HepG2 (cell line): ENCODE data around the gene MADCAM1. TPM values are rescaled to one million over a fixed set of nuclear protein-coding genes. Genes with fewer than 3 reads are reported as not detected.
A peak's percentile ranks its signal among the peaks of the same experiment; 100 is the strongest.

Experiments used
- CCAR2 ChIP-seq: fragments of 200-400 bp; formaldehyde crosslinking; optimal IDR thresholded peaks from 2 replicates; pipeline ENCODE3; 2018; ENCODE audit warnings: low read depth, mild to moderate bottlenecking, low read length, moderate library complexity
- CENPT ChIP-seq: sonication (generic); formaldehyde crosslinking; IDR thresholded peaks from 2 replicates; pipeline ENCODE4 v1.8.0; 2022; ENCODE audit warnings: low read depth, mild to moderate bottlenecking, moderate library complexity, missing genetic modification reagents
- CERS6 ChIP-seq: sonication (generic); formaldehyde crosslinking; IDR thresholded peaks from 2 replicates; pipeline ENCODE4 v1.5.0; 2020; ENCODE audit warnings: missing genetic modification reagents
- FLYWCH1 ChIP-seq: sonication (generic); formaldehyde crosslinking; IDR thresholded peaks from 2 replicates; pipeline ENCODE4 v1.8.1; 2023; ENCODE audit warnings: mild to moderate bottlenecking, missing genetic modification reagents
- GRHL1 ChIP-seq: sonication (generic); formaldehyde crosslinking; conservative IDR thresholded peaks from 2 replicates; pipeline ENCODE4 v1.8.0; 2022; ENCODE audit warnings: missing genetic modification reagents
- IRF9 ChIP-seq: sonication (generic); formaldehyde crosslinking; IDR thresholded peaks from 2 replicates; pipeline ENCODE4 v1.8.0; 2022; ENCODE audit warnings: missing genetic modification reagents, mild to moderate bottlenecking, borderline replicate concordance
- MED13 ChIP-seq: sonication (generic); formaldehyde crosslinking; IDR thresholded peaks from 2 replicates; pipeline ENCODE4 v1.5.0; 2020; ENCODE audit warnings: missing genetic modification reagents
- MIXL1 ChIP-seq: IDR thresholded peaks from 2 replicates; pipeline ENCODE4 v1.6.1; 2016
- MYNN ChIP-seq: sonication (generic); formaldehyde crosslinking; IDR thresholded peaks from 2 replicates; pipeline ENCODE4 v1.4.0; 2020; ENCODE audit warnings: mild to moderate bottlenecking, low read depth, missing genetic modification reagents
- RAD21 ChIP-seq: fragments of 450-650 bp; formaldehyde crosslinking; IDR thresholded peaks from 2 replicates; pipeline ENCODE4 v1.5.0; 2020; ENCODE audit warnings: mild to moderate bottlenecking
- SKI ChIP-seq: fragments of 450-650 bp; IDR thresholded peaks from one replicate; pipeline ENCODE4 v1.6.1; 2018; ENCODE audit warnings: mild to moderate bottlenecking; ENCODE audit not compliant: partially characterized antibody
- SP1 ChIP-seq, 2 experiments: fragments of 450-650 bp in 1 of 2; sonication (generic) in 1 of 2; formaldehyde crosslinking in 1 of 2; IDR thresholded peaks; 2 replicates each; pipeline versions ENCODE4 v1.4.0 to v1.6.1; 2016 to 2020; ENCODE audit warnings: missing genetic modification reagents in 1 of 2
- STAT5B ChIP-seq: sonication (generic); formaldehyde crosslinking; IDR thresholded peaks from 2 replicates; pipeline ENCODE4 v1.4.0; 2020; ENCODE audit warnings: missing genetic modification reagents
- TARDBP ChIP-seq: sonication (generic); formaldehyde crosslinking; IDR thresholded peaks from 2 replicates; pipeline ENCODE4 v1.8.0; 2022; ENCODE audit warnings: mild to moderate bottlenecking, missing genetic modification reagents
- TEAD2 ChIP-seq: sonication (generic); formaldehyde crosslinking; IDR thresholded peaks from 2 replicates; pipeline ENCODE4 v1.9.0; 2021; ENCODE audit warnings: missing genetic modification reagents
- TFDP2 ChIP-seq: sonication (generic); formaldehyde crosslinking; IDR thresholded peaks from 2 replicates; pipeline ENCODE4 v1.4.0; 2020; ENCODE audit warnings: missing genetic modification reagents
- ZMYM4 ChIP-seq: sonication (generic); formaldehyde crosslinking; IDR thresholded peaks from 2 replicates; pipeline ENCODE4 v1.8.1; 2023; ENCODE audit warnings: mild to moderate bottlenecking, missing genetic modification reagents
- ZNF12 ChIP-seq: sonication (generic); formaldehyde crosslinking; IDR thresholded peaks from 2 replicates; pipeline ENCODE4 v1.5.0; 2020; ENCODE audit warnings: missing genetic modification reagents
- ZNF205 ChIP-seq: IDR thresholded peaks from 2 replicates; pipeline ENCODE4 v1.6.1; 2018; ENCODE audit warnings: missing biosample characterization, missing genetic modification reagents
- ZNF234 ChIP-seq: sonication (generic); formaldehyde crosslinking; conservative IDR thresholded peaks from 2 replicates; pipeline ENCODE4 v1.5.1; 2020; ENCODE audit warnings: mild to moderate bottlenecking, missing genetic modification reagents
- ZNF260 ChIP-seq: sonication (generic); formaldehyde crosslinking; IDR thresholded peaks from 2 replicates; pipeline ENCODE4 v1.4.0; 2020; ENCODE audit warnings: missing genetic modification reagents, low read depth, mild to moderate bottlenecking, borderline replicate concordance
- ZNF773 ChIP-seq: sonication (generic); formaldehyde crosslinking; IDR thresholded peaks from 2 replicates; pipeline ENCODE4 v1.4.0; 2020; ENCODE audit warnings: missing genetic modification reagents, borderline replicate concordance
- ZNF891 ChIP-seq: sonication (generic); formaldehyde crosslinking; IDR thresholded peaks from 2 replicates; pipeline ENCODE4 v1.5.0; 2020; ENCODE audit warnings: mild to moderate bottlenecking, missing genetic modification reagents
- ZSCAN25 ChIP-seq: sonication (generic); formaldehyde crosslinking; IDR thresholded peaks from 2 replicates; pipeline ENCODE4 v1.8.0; 2022; ENCODE audit warnings: mild to moderate bottlenecking, missing genetic modification reagents
- polyA plus RNA-seq, 8 experiments: library from polyadenylated mRNA; depleted of rRNA in 3 of 8; stranded (reverse) in 7 of 8; unstranded in 1 of 8; fragments of >200 nt; fragmentation: Illumina TruSeq in 4 of 8; extraction: Trizol in 4 of 8; gene quantifications; 2 replicates each; pipeline versions ENCODE4 v1.2.1 to v1.2.3, GENCODE V29; 2011 to 2016; ENCODE audit warnings: low read depth in 4 of 8, missing spikeins in 1 of 8, mixed read lengths in 1 of 8; ENCODE audit not compliant: insufficient read depth in 1 of 8
- total RNA-seq, 5 experiments: library from RNA; depleted of rRNA; stranded (reverse); fragments of >200 nt; fragmentation: Illumina TruSeq; extraction: Trizol; gene quantifications; 2 replicates each; pipeline ENCODE4 v1.2.3, GENCODE V29; 2016; ENCODE audit warnings: low read depth in 1 of 5

The MADCAM1 gene
- total and polyA plus RNA-seq, 2 of the 13 experiments (the other 11 are each of a cell fraction or from before 2014, with no cell fraction given): 0.29 to 0.33 TPM

GRCh38 chr19:488505-489417 lies 7.5 kb upstream of the MADCAM1 start (continued):
- TF ChIP-seq IRF9 (CRISPR knock-in tag) (peak; percentile 91), TEAD2 (CRISPR knock-in tag) (no peak), CENPT (CRISPR knock-in tag) (no peak), MED13 (CRISPR knock-in tag) (no peak), CCAR2 (no peak), GRHL1 (no peak), ZSCAN25 (no peak), CERS6 (no peak), TFDP2 (CRISPR knock-in tag) (peak; percentile 94), ZMYM4 (peak; percentile 32; the same call in 1 of the 2 replicates), FLYWCH1 (CRISPR knock-in tag) (no peak), ZNF260 (CRISPR knock-in tag) (no peak), ZNF773 (CRISPR knock-in tag) (no peak), STAT5B (CRISPR knock-in tag) (no peak), MYNN (no peak), ZNF891 (CRISPR knock-in tag) (no peak), SP1 (IDR thresholded peaks at IDR 0.05) (no peak), SP1 (CRISPR knock-in tag; IDR thresholded peaks at IDR 0.05) (peak; percentile 91), ZNF205 (CRISPR knock-in tag) (no peak), RAD21 (peak; percentile 55), TARDBP (CRISPR knock-in tag) (peak; percentile 90; the same call in 1 of the 2 replicates), ZNF234 (CRISPR knock-in tag) (no peak; the same call in 1 of the 2 replicates), SKI (peak; percentile 79), ZNF12 (CRISPR knock-in tag) (peak; percentile 23; the same call in 1 of the 2 replicates), MIXL1 (CRISPR knock-in tag) (0 out of 2 replicates have a peak, but pooled peaks have one; percentile 14)
